Uterus (tissue), 4 donors: ENCODE results near the gene AAK1. TPM values are rescaled to one million over a fixed set of nuclear protein-coding genes. Genes with fewer than 3 reads are reported as not detected.

ENCODE experiments used
- DNase-seq, 2 donors: peaks; one replicate each; pipeline ENCODE4 v3.0.0-alpha.2; 2019 to 2020
- H3K27ac ChIP-seq, 2 donors: fragments of 200-600 bp; sonication (generic); 1 replicate in 1 of 2; 2 replicates in 1 of 2; pipeline ENCODE4 v1.5.1; 2016 to 2018
- H3K27me3 ChIP-seq, 2 donors: fragments of 200-600 bp; sonication (generic); one replicate each; pipeline ENCODE4 v1.5.1; 2018 to 2019; ENCODE audit warnings: control low read depth in 1 of 2
- H3K36me3 ChIP-seq, 2 donors: fragments of 200-600 bp; sonication (generic); one replicate each; pipeline ENCODE4 v1.5.1; 2019; ENCODE audit warnings: control low read depth in 1 of 2
- H3K4me1 ChIP-seq, 2 donors: fragments of 200-600 bp; sonication (generic); one replicate each; pipeline ENCODE4 v1.5.1; 2018 to 2019; ENCODE audit warnings: control low read depth in 1 of 2
- H3K4me3 ChIP-seq, 2 donors: fragments of 200-600 bp; sonication (generic); 1 replicate in 1 of 2; 2 replicates in 1 of 2; pipeline ENCODE4 v1.5.1; 2018 to 2019; ENCODE audit warnings: mild to moderate bottlenecking in 1 of 2
- H3K9me3 ChIP-seq, 2 donors: fragments of 200-600 bp; sonication (generic); one replicate each; pipeline ENCODE4 v1.5.1; 2019; ENCODE audit warnings: control low read depth in 1 of 2
- CTCF ChIP-seq, 4 experiments: fragments of 200-600 bp in 2 of 4; fragments of 450-650 bp in 2 of 4; sonication (generic) in 2 of 4; IDR thresholded peaks; one replicate each; pipeline ENCODE4 v1.5.1; 2016 to 2019; ENCODE audit warnings: antibody characterized with exemption in 4 of 4, mild to moderate bottlenecking in 2 of 4, moderate library complexity in 1 of 4
- POLR2A ChIP-seq, 2 donors: fragments of 450-650 bp; IDR thresholded peaks; one replicate each; pipeline ENCODE4 v1.6.1; 2016; ENCODE audit warnings: antibody characterized with exemption in 2 of 2, mild to moderate bottlenecking in 1 of 2, moderate library complexity in 1 of 2
- intact Hi-C: fragments of 100-400 bp; cut with DNase I; formaldehyde crosslinking; loops from one replicate; pipeline ENCODE4 v1.15.1; 2023; ENCODE audit warnings: low total_unique reads
- total RNA-seq, 4 donors: library from RNA; depleted of rRNA in 3 of 4; stranded (reverse); fragments of >200 nt in 3 of 4; gene quantifications; one replicate each; pipeline versions ENCODE4 v1.1.0 to v1.2.4, GENCODE V29; 2014 to 2023
- donor health status: DM: yes; HTN: yes; CAD: no.

The AAK1 gene
- total RNA-seq, 4 donors from 2014 or later: 13.1 to 66.3 (median 32.5) TPM

- no peak for DNase-seq
- H3K27ac ChIP-seq: no peak overlapping the region
- no peak for TF ChIP-seq POLR2A (IDR thresholded peaks at IDR 0.05)
- TF ChIP-seq CTCF (IDR thresholded peaks at IDR 0.05): no peak
- no peaks in the 10 kb centered on the region for H3K4me1 ChIP-seq
- H3K27me3 ChIP-seq: no peaks in the 10 kb centered on the region
- H3K4me3 ChIP-seq: no peak overlapping the region
- no peaks in the 10 kb centered on the region for H3K9me3 ChIP-seq
- intact Hi-C loops: no loop called here
- no peaks in the 10 kb centered on the region for H3K36me3 ChIP-seq
These were observed 60.2 kb downstream of the AAK1 start for GRCh38 chr2:69583321-69583833.

GRCh38 chr2:69582582-69583176 lies 60.9 kb downstream of the AAK1 start:
- no peak overlapping the region for H3K4me3 ChIP-seq
- H3K27me3 ChIP-seq: no peaks in the 10 kb centered on the region
- no peaks in the 10 kb centered on the region for H3K9me3 ChIP-seq
- no peak overlapping the region for H3K27ac ChIP-seq
- no peak for TF ChIP-seq POLR2A (IDR thresholded peaks at IDR 0.05)
- TF ChIP-seq CTCF (IDR thresholded peaks at IDR 0.05): no peak
- no peaks in the 10 kb centered on the region for H3K4me1 ChIP-seq
- intact Hi-C loops: no loop called here
- DNase-seq: no peak
- H3K36me3 ChIP-seq: no peaks in the 10 kb centered on the region

- Histone ChIP-seq H3K27ac (no peak overlapping the region), H3K4me1 (no peaks in the 10 kb centered on the region)
- TF ChIP-seq POLR2A (IDR thresholded peaks at IDR 0.05) (no peak), CTCF (IDR thresholded peaks at IDR 0.05) (no peak)
These were observed 61.6 kb downstream of the AAK1 start for GRCh38 chr2:69581774-69582581.

GRCh38 chr2:69580486-69580885 lies 63.1 kb downstream of the AAK1 start:
- intact Hi-C loops: no loop called here

More at GRCh38 chr2:69581774-69582581, 61.6 kb downstream of the AAK1 start:
- Histone ChIP-seq H3K27me3 (no peaks in the 10 kb centered on the region), H3K9me3 (no peaks in the 10 kb centered on the region), H3K4me3 (no peak overlapping the region), H3K36me3 (no peaks in the 10 kb centered on the region)
- no peak for DNase-seq
- intact Hi-C loops: no loop called here

More at GRCh38 chr2:69580486-69580885, 63.1 kb downstream of the AAK1 start:
- Histone ChIP-seq H3K9me3 (no peaks in the 10 kb centered on the region), H3K4me1 (no peaks in the 10 kb centered on the region), H3K36me3 (no peaks in the 10 kb centered on the region), H3K4me3 (no peak overlapping the region), H3K27me3 (no peaks in the 10 kb centered on the region), H3K27ac (no peak overlapping the region)
- no peak for DNase-seq
- no peak for TF ChIP-seq POLR2A (IDR thresholded peaks at IDR 0.05)
- no peak for TF ChIP-seq CTCF (IDR thresholded peaks at IDR 0.05)
